Thyroid gland (tissue), 4 donors: ENCODE data around the gene ZBP1. TPM values are rescaled to one million over a fixed set of nuclear protein-coding genes. Genes with fewer than 3 reads are reported as not detected.

Experiments used
- DNase-seq, 2 donors: peaks; one replicate each; pipeline ENCODE4 v3.0.0-alpha.2; 2019
- H3K27ac ChIP-seq, 3 donors: fragments of 200-600 bp; sonication (generic); 1 replicate in 2 of 3; 2 replicates in 1 of 3; pipeline ENCODE4 v1.5.1; 2016 to 2019; ENCODE audit warnings: mild to moderate bottlenecking in 1 of 3, moderate library complexity in 1 of 3
- H3K27me3 ChIP-seq: fragments of 200-600 bp; sonication (generic); one replicate; pipeline ENCODE4 v1.5.1; 2019
- H3K36me3 ChIP-seq, 2 donors: fragments of 200-600 bp; sonication (generic); one replicate each; pipeline ENCODE4 v1.5.1; 2016 to 2019
- H3K4me1 ChIP-seq, 2 donors: fragments of 200-600 bp; sonication (generic); one replicate each; pipeline ENCODE4 v1.5.1; 2017 to 2019
- H3K4me3 ChIP-seq, 3 donors: fragments of 200-600 bp; sonication (generic); replicated peaks in 1 of 3; 1 replicate in 2 of 3; 2 replicates in 1 of 3; pipeline ENCODE4 v1.5.1; 2016; ENCODE audit warnings: mild to moderate bottlenecking in 1 of 3
- H3K9me3 ChIP-seq: fragments of 200-600 bp; sonication (generic); one replicate; pipeline ENCODE4 v1.5.1; 2017
- CTCF ChIP-seq, 6 experiments: fragments of 200-600 bp in 3 of 6; fragments of 450-650 bp in 3 of 6; sonication (generic) in 3 of 6; IDR thresholded peaks; one replicate each; pipeline ENCODE4 v1.5.1; 2016 to 2019; ENCODE audit warnings: antibody characterized with exemption in 6 of 6, mild to moderate bottlenecking in 2 of 6, inconsistent platforms in 1 of 6, moderate library complexity in 1 of 6
- POLR2A ChIP-seq, 2 donors: fragments of 450-650 bp; IDR thresholded peaks; one replicate each; pipeline ENCODE4 v1.6.1; 2017; ENCODE audit warnings: antibody characterized with exemption in 2 of 2, mild to moderate bottlenecking in 2 of 2, moderate library complexity in 1 of 2
- WGBS, 2 donors: methylation state at CpG; one replicate each; pipeline ENCODE4 v1.1.5; 2017; 5-methylcytosine and 5-hydroxymethylcytosine counted together
- intact Hi-C: fragments of 100-400 bp; cut with DNase I; formaldehyde crosslinking; loops from one replicate; pipeline ENCODE4 v1.15.1; 2023
- total RNA-seq, 4 donors: library from RNA; depleted of rRNA; stranded (reverse); fragments of >200 nt; gene quantifications; one replicate each; pipeline ENCODE4 v1.2.3, GENCODE V29; 2016

Gene ZBP1
- total RNA-seq, 4 donors from 2014 or later: 0.33 to 1.5 (median 0.34) TPM; not detected in 1

- Histone ChIP-seq H3K27ac (no peak overlapping the region), H3K4me1 (peaks cover 2 to 16% of the 10 kb centered on the region in 2 donors), H3K4me3 (no peak overlapping the region), H3K36me3 (no peaks in the 10 kb centered on the region), H3K9me3 (no peaks in the 10 kb centered on the region), H3K27me3 (no peaks in the 10 kb centered on the region)
- no peak for DNase-seq
- TF ChIP-seq CTCF (IDR thresholded peaks at IDR 0.05) (no peak), POLR2A (IDR thresholded peaks at IDR 0.05) (no peak)
- intact Hi-C loops: no loop called here
- 84 to 90% methylated on average over 7 of the region's 7 CpGs for WGBS, 2 donors
Measured at GRCh38 chr20:57587989-57588377, 32.2 kb downstream of the ZBP1 start.

- Histone ChIP-seq H3K27me3 (no peaks in the 10 kb centered on the region), H3K27ac (no peak overlapping the region), H3K36me3 (no peaks in the 10 kb centered on the region), H3K4me3 (no peak overlapping the region), H3K4me1 (peaks cover 7 to 21% of the 10 kb centered on the region in 2 donors), H3K9me3 (no peaks in the 10 kb centered on the region)
- DNase-seq: no peak
- intact Hi-C loops: no loop called here
- TF ChIP-seq CTCF (IDR thresholded peaks at IDR 0.05): no peak
- no peak for TF ChIP-seq POLR2A (IDR thresholded peaks at IDR 0.05)
- 92 to 100% methylated on average over 3 to 4 of the region's 4 CpGs for WGBS, 2 donors
Measured at GRCh38 chr20:57587278-57587988, 32.8 kb downstream of the ZBP1 start.

- WGBS, 2 donors: 64 to 70% methylated on average over 10 of the region's 10 CpGs
- intact Hi-C loops: no loop called here
- peaks cover 11 to 27% of the 10 kb centered on the region in 2 donors for H3K4me1 ChIP-seq
Measured at GRCh38 chr20:57586943-57587277, 33.3 kb downstream of the ZBP1 start.

GRCh38 chr20:57586370-57586793 is 33.8 kb downstream of the ZBP1 start:
- Histone ChIP-seq H3K36me3 (no peaks in the 10 kb centered on the region), H3K4me3 (no peak overlapping the region), H3K27ac (no peak overlapping the region), H3K27me3 (no peaks in the 10 kb centered on the region), H3K4me1 (peaks cover 11 to 32% of the 10 kb centered on the region in 2 donors), H3K9me3 (no peaks in the 10 kb centered on the region)
- peak; percentile 64 to 74 for DNase-seq
- intact Hi-C loops: no loop called here
- no peak for TF ChIP-seq CTCF (IDR thresholded peaks at IDR 0.05)
- no peak for TF ChIP-seq POLR2A (IDR thresholded peaks at IDR 0.05)
- 41 to 52% methylated on average over 7 to 8 of the region's 8 CpGs for WGBS, 2 donors

More at GRCh38 chr20:57586943-57587277, 33.3 kb downstream of the ZBP1 start:
- no peak for TF ChIP-seq POLR2A (IDR thresholded peaks at IDR 0.05)
- no peak for TF ChIP-seq CTCF (IDR thresholded peaks at IDR 0.05)
- no peaks in the 10 kb centered on the region for H3K9me3 ChIP-seq
- no peaks in the 10 kb centered on the region for H3K27me3 ChIP-seq
- no peak for DNase-seq
- no peak overlapping the region for H3K27ac ChIP-seq
- no peak overlapping the region for H3K4me3 ChIP-seq
- H3K36me3 ChIP-seq: no peaks in the 10 kb centered on the region

- TF ChIP-seq POLR2A (IDR thresholded peaks at IDR 0.05) (no peak), CTCF (IDR thresholded peaks at IDR 0.05) (no peak)
- H3K4me3 ChIP-seq: no peak overlapping the region
- intact Hi-C loops: no loop called here
- DNase-seq: no peak
- WGBS, 2 donors: 76 to 77% methylated on average over 17 of the region's 17 CpGs
- H3K36me3 ChIP-seq: no peaks in the 10 kb centered on the region
- H3K4me1 ChIP-seq: peaks cover 11 to 33% of the 10 kb centered on the region in 2 donors
- no peaks in the 10 kb centered on the region for H3K27me3 ChIP-seq
- no peak overlapping the region for H3K27ac ChIP-seq
- no peaks in the 10 kb centered on the region for H3K9me3 ChIP-seq
Measured at GRCh38 chr20:57585466-57586213, 34.6 kb downstream of the ZBP1 start.
